ENCODE measurements around the gene PHLDB1. TPM values are rescaled to one million over a fixed set of nuclear protein-coding genes. Genes with fewer than 3 reads are reported as not detected.

Gene PHLDB1
- total RNA-seq, 1 donor from 2014 or later = 165 TPM

DNA sequence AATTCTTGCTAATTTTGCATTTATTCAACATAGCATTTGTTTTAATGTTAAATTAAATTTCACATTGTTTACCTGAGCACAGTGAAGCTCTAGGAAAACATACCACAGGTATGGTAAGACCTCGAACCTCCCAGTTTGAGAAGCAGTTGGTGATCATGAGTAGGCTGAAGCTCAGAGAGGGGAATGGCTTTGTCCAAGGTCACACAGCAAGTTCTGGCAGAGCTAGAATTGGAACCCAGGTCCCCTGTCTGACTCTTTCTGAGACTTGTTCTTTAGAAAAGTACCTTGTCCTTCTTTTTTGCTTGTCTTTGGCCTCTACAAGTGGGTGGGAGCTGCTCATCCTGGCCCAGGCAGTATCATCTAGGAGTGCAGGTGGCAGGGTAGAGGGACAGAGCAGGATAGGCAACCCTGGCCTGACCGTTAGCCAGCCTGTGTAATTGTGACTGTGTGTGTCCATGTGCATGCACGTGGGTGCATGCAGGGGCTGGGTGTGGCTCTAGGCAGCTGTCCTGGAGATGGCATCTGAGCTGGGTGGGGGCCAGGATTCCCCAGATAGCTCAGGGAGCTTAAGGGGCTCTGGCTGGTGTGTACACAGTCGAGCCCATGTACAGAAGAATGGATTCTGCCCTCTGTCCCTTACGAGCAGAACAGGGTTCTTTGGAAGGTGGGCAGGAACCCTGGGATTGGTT is 21.6 kb downstream of the PHLDB1 start:
- H3K36me3 Mint-ChIP-seq (ENCODE audit: unreplicated experiment) = peaks cover 52% of the 10 kb centered on the region
- H3K4me1 Mint-ChIP-seq (ENCODE audit: unreplicated experiment) = peaks cover 9% of the 10 kb centered on the region
- no peaks in the 10 kb centered on the region for H3K9me3 Mint-ChIP-seq (ENCODE audit: unreplicated experiment)
- TF ChIP-seq, protein P1, sequence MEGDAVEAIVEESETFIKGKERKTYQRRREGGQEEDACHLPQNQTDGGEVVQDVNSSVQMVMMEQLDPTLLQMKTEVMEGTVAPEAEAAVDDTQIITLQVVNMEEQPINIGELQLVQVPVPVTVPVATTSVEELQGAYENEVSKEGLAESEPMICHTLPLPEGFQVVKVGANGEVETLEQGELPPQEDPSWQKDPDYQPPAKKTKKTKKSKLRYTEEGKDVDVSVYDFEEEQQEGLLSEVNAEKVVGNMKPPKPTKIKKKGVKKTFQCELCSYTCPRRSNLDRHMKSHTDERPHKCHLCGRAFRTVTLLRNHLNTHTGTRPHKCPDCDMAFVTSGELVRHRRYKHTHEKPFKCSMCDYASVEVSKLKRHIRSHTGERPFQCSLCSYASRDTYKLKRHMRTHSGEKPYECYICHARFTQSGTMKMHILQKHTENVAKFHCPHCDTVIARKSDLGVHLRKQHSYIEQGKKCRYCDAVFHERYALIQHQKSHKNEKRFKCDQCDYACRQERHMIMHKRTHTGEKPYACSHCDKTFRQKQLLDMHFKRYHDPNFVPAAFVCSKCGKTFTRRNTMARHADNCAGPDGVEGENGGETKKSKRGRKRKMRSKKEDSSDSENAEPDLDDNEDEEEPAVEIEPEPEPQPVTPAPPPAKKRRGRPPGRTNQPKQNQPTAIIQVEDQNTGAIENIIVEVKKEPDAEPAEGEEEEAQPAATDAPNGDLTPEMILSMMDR (IDR thresholded peaks at IDR 0.05) = no peak
- no peak for DNase-seq (ENCODE audit: extremely low spot score, unreplicated experiment)
- no peak overlapping the region for H3K27ac Mint-ChIP-seq (ENCODE audit: unreplicated experiment)
- H3K4me3 Mint-ChIP-seq (ENCODE audit: unreplicated experiment) = no peak overlapping the region
- H3K27me3 Mint-ChIP-seq (ENCODE audit: unreplicated experiment) = no peaks in the 10 kb centered on the region

GRCh38 chr11:118629761-118630661 is 22.6 kb downstream of the PHLDB1 start:
- peaks cover 52% of the 10 kb centered on the region for H3K36me3 Mint-ChIP-seq (ENCODE audit: unreplicated experiment)
- peaks cover 7% of the 10 kb centered on the region for H3K4me1 Mint-ChIP-seq (ENCODE audit: unreplicated experiment)
- peak overlapping the region; percentile 28 for H3K27ac Mint-ChIP-seq (ENCODE audit: unreplicated experiment)
- TF ChIP-seq, protein P1 (IDR thresholded peaks at IDR 0.05) = no peak
- no peaks in the 10 kb centered on the region for H3K9me3 Mint-ChIP-seq (ENCODE audit: unreplicated experiment)
- H3K27me3 Mint-ChIP-seq (ENCODE audit: unreplicated experiment) = no peaks in the 10 kb centered on the region
- DNase-seq (ENCODE audit: extremely low spot score, unreplicated experiment) = no peak
- no peak overlapping the region for H3K4me3 Mint-ChIP-seq (ENCODE audit: unreplicated experiment)

GRCh38 chr11:118631142-118631909 is 23.9 kb downstream of the PHLDB1 start:
- no peak for DNase-seq (ENCODE audit: extremely low spot score, unreplicated experiment)
- Mint-ChIP-seq H3K4me1 (ENCODE audit: unreplicated experiment) (peaks cover 7% of the 10 kb centered on the region), H3K9me3 (ENCODE audit: unreplicated experiment) (no peaks in the 10 kb centered on the region), H3K27ac (ENCODE audit: unreplicated experiment) (no peak overlapping the region), H3K27me3 (ENCODE audit: unreplicated experiment) (no peaks in the 10 kb centered on the region), H3K4me3 (ENCODE audit: unreplicated experiment) (no peak overlapping the region), H3K36me3 (ENCODE audit: unreplicated experiment) (peaks cover 54% of the 10 kb centered on the region)
- TF ChIP-seq, protein P1 (IDR thresholded peaks at IDR 0.05) = no peak

DNA sequence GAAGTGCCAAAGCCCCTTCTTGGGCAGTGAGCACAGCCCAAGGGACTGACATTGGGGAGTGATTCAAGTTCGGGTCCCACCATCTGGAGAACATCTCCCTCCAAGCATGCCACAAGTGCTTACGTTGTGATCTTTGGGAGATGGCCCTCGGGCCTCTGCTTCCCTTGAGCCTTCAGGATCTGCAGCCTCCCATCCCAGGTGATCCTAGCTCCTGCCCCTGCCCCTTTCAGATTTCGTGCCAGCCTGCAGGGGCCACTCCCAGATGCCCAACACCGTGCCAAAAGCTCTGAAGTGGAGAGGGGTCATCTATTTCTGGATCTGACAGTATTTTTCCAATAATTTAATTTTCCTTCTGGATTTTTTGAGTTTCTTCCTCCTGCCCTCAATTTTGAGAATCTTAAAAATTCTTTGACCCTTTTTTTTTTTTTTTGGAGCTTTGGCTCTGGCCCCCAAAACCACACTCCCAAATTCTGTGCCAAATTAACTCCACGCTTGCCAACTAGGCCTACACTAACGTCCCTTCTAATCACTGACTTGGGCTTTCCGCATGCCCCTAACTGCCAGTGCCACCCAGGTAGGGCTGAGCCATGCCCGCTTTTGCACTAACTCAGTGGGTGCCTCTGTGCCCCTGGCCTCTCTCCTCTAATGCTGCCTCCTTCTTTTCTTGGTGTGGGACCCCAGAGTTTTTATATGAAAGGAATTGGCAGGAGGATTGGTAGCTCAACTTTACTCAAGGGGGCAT is 25.3 kb downstream of the PHLDB1 start:
- H3K36me3 Mint-ChIP-seq (ENCODE audit: unreplicated experiment) = peaks cover 47% of the 10 kb centered on the region
- H3K4me3 Mint-ChIP-seq (ENCODE audit: unreplicated experiment) = no peak overlapping the region
- peak overlapping the region; percentile 47 for H3K27ac Mint-ChIP-seq (ENCODE audit: unreplicated experiment)
- no peaks in the 10 kb centered on the region for H3K9me3 Mint-ChIP-seq (ENCODE audit: unreplicated experiment)
- no peaks in the 10 kb centered on the region for H3K27me3 Mint-ChIP-seq (ENCODE audit: unreplicated experiment)
- DNase-seq (ENCODE audit: extremely low spot score, unreplicated experiment) = no peak
- peaks cover 7% of the 10 kb centered on the region for H3K4me1 Mint-ChIP-seq (ENCODE audit: unreplicated experiment)
- TF ChIP-seq, protein P1 (IDR thresholded peaks at IDR 0.05) = no peak
